H1 (cell line): Measurements from ENCODE around the gene MFAP1.

Source experiments
- BRCA1 ChIP-seq: IDR thresholded peaks from 2 replicates; pipeline ENCODE4 v1.6.1; 2012; ENCODE audit warnings: low read depth, low read length, improper control_type of control experiment
- GABPA ChIP-seq: IDR thresholded peaks from 2 replicates; pipeline ENCODE4 v1.6.1; 2011; ENCODE audit warnings: mild to moderate bottlenecking, low read length, moderate library complexity, borderline replicate concordance; ENCODE audit not compliant: insufficient read depth
- RFX5 ChIP-seq: IDR thresholded peaks from 2 replicates; pipeline ENCODE4 v1.6.1; 2011; ENCODE audit warnings: low read depth, low read length, improper control_type of control experiment, borderline replicate concordance
- SRF ChIP-seq: IDR thresholded peaks from 2 replicates; pipeline ENCODE4 v1.6.1; 2011; ENCODE audit warnings: mild to moderate bottlenecking, low read depth, low read length, moderate library complexity
- TCF12 ChIP-seq: IDR thresholded peaks from 2 replicates; pipeline ENCODE4 v1.6.1; 2011; ENCODE audit warnings: low read depth, mild to moderate bottlenecking, low read length
- ZNF274 ChIP-seq: IDR thresholded peaks from 2 replicates; pipeline ENCODE4 v1.7.0; 2012; ENCODE audit warnings: low read length, borderline replicate concordance; ENCODE audit errors: extremely low read depth
- TF ChIP-seq, protein P1 (sequence below), 3 experiments: IDR thresholded peaks; 1 replicate in 2 of 3; 2 replicates in 1 of 3; pipeline versions ENCODE4 v1.5.1 to v1.6.1; 2011; ENCODE audit warnings: low read length in 3 of 3, mild to moderate bottlenecking in 3 of 3, inconsistent platforms in 2 of 3, low read depth in 1 of 3, moderate library complexity in 1 of 3; ENCODE audit not compliant: insufficient read depth in 1 of 3; ENCODE audit errors: control extremely low read depth in 1 of 3
- TF ChIP-seq, protein P2 (sequence below): IDR thresholded peaks from 2 replicates; pipeline ENCODE4 v1.6.1; 2012; ENCODE audit warnings: inconsistent platforms

DNA sequence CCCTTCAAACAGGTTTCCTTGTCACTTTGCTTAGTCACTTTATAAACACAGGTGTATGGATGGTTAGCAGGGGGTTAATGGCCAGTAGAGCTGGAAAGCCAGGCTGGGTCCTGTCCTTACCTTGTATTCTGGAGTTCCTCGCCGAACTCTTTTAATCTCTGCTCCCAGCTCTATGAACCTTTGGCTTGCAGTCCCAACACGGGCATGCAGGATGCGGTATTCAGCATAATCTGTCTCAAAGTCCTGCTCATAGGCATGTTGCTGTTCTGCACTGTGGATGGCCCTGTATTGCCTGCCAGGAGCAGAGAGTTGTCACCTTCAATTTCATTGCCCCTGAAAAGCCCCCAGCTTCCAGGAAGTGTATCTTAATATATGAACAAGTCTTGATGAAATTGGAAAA, 50.4 kb downstream of the MFAP1 start:
- TF ChIP-seq GABPA: no peak
- TF ChIP-seq SRF: no peak
- TF ChIP-seq, protein P1, sequence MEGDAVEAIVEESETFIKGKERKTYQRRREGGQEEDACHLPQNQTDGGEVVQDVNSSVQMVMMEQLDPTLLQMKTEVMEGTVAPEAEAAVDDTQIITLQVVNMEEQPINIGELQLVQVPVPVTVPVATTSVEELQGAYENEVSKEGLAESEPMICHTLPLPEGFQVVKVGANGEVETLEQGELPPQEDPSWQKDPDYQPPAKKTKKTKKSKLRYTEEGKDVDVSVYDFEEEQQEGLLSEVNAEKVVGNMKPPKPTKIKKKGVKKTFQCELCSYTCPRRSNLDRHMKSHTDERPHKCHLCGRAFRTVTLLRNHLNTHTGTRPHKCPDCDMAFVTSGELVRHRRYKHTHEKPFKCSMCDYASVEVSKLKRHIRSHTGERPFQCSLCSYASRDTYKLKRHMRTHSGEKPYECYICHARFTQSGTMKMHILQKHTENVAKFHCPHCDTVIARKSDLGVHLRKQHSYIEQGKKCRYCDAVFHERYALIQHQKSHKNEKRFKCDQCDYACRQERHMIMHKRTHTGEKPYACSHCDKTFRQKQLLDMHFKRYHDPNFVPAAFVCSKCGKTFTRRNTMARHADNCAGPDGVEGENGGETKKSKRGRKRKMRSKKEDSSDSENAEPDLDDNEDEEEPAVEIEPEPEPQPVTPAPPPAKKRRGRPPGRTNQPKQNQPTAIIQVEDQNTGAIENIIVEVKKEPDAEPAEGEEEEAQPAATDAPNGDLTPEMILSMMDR (IDR thresholded peaks at IDR 0.05; ENCODE audit: control extremely low read depth in 1 of 3, insufficient read depth in 1 of 3, low read depth in 1 of 3, low read length in 3 of 3): no peak
- TF ChIP-seq, protein P2, sequence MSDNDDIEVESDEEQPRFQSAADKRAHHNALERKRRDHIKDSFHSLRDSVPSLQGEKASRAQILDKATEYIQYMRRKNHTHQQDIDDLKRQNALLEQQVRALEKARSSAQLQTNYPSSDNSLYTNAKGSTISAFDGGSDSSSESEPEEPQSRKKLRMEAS: no peak
- TF ChIP-seq RFX5: no peak
- TF ChIP-seq TCF12: no peak
- TF ChIP-seq BRCA1: no peak
- no peak for TF ChIP-seq ZNF274
